IMR-90 (cell line): Measurements from ENCODE around the gene ARHGEF17. TPM values are rescaled to one million over a fixed set of nuclear protein-coding genes. Genes with fewer than 3 reads are reported as not detected.

Experiments used
- ATAC-seq: fragments of 200-7000 bp; cut with Tn5 transposase; 2 replicates; pipeline ENCODE4 v1.9.1; 2020; ENCODE audit warnings: low read depth, mild to moderate bottlenecking, moderate library complexity
- BruUV-seq: library from RNA; stranded (reverse); fragments of 400-500 nt; replicated peaks from 2 replicates; lab custom pipeline; 2021; lab: Mats Ljungman, UMichigan
- CTCF ChIA-PET: fragments of 300-600 bp; formaldehyde crosslinking; extraction: SDS; loops from one replicate; lab custom pipeline; 2021; ENCODE audit warnings: antibody characterized with exemption; lab: Yijun Ruan, JAX
- POLR2A ChIA-PET: fragments of 300-600 bp; sonication (Branson Sonifier 250); formaldehyde crosslinking; loops from one replicate; lab custom pipeline; 2022; ENCODE audit warnings: antibody characterized with exemption; ENCODE audit not compliant: unreplicated experiment; lab: Charles Lee
- DNase-seq: peaks from one replicate; pipeline ENCODE4 v3.0.0; 2013
- H2AFZ ChIP-seq: replicated peaks from 2 replicates; pipeline ENCODE3; 2013; ENCODE audit warnings: low read length, mild to moderate bottlenecking; ENCODE audit not compliant: poor library complexity
- H2AK5ac ChIP-seq: 2 replicates; pipeline ENCODE4 v1.6.1; 2013; ENCODE audit warnings: low read depth, low read length, inconsistent platforms
- H2AK9ac ChIP-seq: replicated peaks from 2 replicates; pipeline ENCODE3; 2013; ENCODE audit warnings: mild to moderate bottlenecking, low read depth, low read length, moderate library complexity; ENCODE audit not compliant: poor library complexity
- H2BK120ac ChIP-seq: 2 replicates; pipeline ENCODE4 v1.6.1; 2013; ENCODE audit warnings: low read depth, low read length, inconsistent platforms
- H2BK15ac ChIP-seq: 3 replicates; pipeline ENCODE4 v1.6.1; 2013; ENCODE audit warnings: low read depth, low read length, inconsistent platforms
- H2BK20ac ChIP-seq: 2 replicates; pipeline ENCODE4 v1.6.1; 2013; ENCODE audit warnings: low read depth, mild to moderate bottlenecking, inconsistent platforms, low read length, moderate library complexity
- H2BK5ac ChIP-seq: 2 replicates; pipeline ENCODE4 v1.6.1; 2013; ENCODE audit warnings: mild to moderate bottlenecking, low read depth, low read length, inconsistent platforms; ENCODE audit not compliant: poor library complexity, severe bottlenecking
- H3K14ac ChIP-seq: replicated peaks from 2 replicates; pipeline ENCODE4 v1.6.1; 2013; ENCODE audit warnings: low read depth, low read length, inconsistent platforms
- H3K18ac ChIP-seq: 2 replicates; pipeline ENCODE4 v1.6.1; 2013; ENCODE audit warnings: low read depth, low read length, control low read depth
- H3K23ac ChIP-seq: 2 replicates; pipeline ENCODE4 v1.6.1; 2013; ENCODE audit warnings: low read depth, low read length, inconsistent platforms
- H3K27ac ChIP-seq: 2 replicates; pipeline ENCODE4 v1.5.1; 2013; ENCODE audit warnings: mild to moderate bottlenecking, control low read depth, low read length; ENCODE audit not compliant: insufficient read depth
- H3K27me3 ChIP-seq: 2 replicates; pipeline ENCODE4 v1.6.1; 2013; ENCODE audit warnings: low read length; ENCODE audit not compliant: control insufficient read depth, insufficient read depth
- H3K36me3 ChIP-seq: 2 replicates; pipeline ENCODE4 v1.6.1; 2013; ENCODE audit warnings: low read length, mixed read lengths; ENCODE audit not compliant: control insufficient read depth, insufficient read depth
- H3K4ac ChIP-seq: 2 replicates; pipeline ENCODE4 v1.6.1; 2013; ENCODE audit warnings: low read depth, low read length, inconsistent platforms
- H3K4me1 ChIP-seq: 2 replicates; pipeline ENCODE4 v1.6.1; 2013; ENCODE audit warnings: low read length, mixed read lengths; ENCODE audit not compliant: control insufficient read depth, insufficient read depth
- H3K4me2 ChIP-seq: 2 replicates; pipeline ENCODE4 v1.6.1; 2013; ENCODE audit warnings: low read depth, mild to moderate bottlenecking, control low read depth, low read length, moderate library complexity
- H3K4me3 ChIP-seq: 2 replicates; pipeline ENCODE4 v1.5.1; 2013; ENCODE audit warnings: low read depth, mild to moderate bottlenecking, control low read depth, low read length, moderate library complexity; ENCODE audit not compliant: insufficient read depth
- H3K56ac ChIP-seq: 2 replicates; pipeline ENCODE4 v1.6.1; 2013; ENCODE audit warnings: low read length, inconsistent platforms; ENCODE audit not compliant: insufficient read depth; ENCODE audit errors: extremely low read depth
- H3K79me1 ChIP-seq, 2 experiments: 2 replicates each; pipeline ENCODE4 v1.6.1; 2013; ENCODE audit warnings: low read length in 2 of 2, inconsistent platforms in 1 of 2, low read depth in 1 of 2
- H3K9ac ChIP-seq: 2 replicates; pipeline ENCODE4 v1.6.1; 2013; ENCODE audit warnings: low read depth, low read length, control low read depth
- H3K9me1 ChIP-seq: 2 replicates; pipeline ENCODE4 v1.6.1; 2013; ENCODE audit warnings: low read length, inconsistent platforms; ENCODE audit not compliant: insufficient read depth
- H3K9me3 ChIP-seq: 2 replicates; pipeline ENCODE4 v1.6.1; 2013; ENCODE audit warnings: low read length; ENCODE audit not compliant: control insufficient read depth, insufficient read depth
- H4K20me1 ChIP-seq: 2 replicates; pipeline ENCODE4 v1.6.1; 2013; ENCODE audit warnings: low read length, inconsistent platforms; ENCODE audit not compliant: insufficient read depth
- H4K5ac ChIP-seq: 2 replicates; pipeline ENCODE4 v1.6.1; 2013; ENCODE audit warnings: mild to moderate bottlenecking, low read depth, low read length, control low read depth
- H4K8ac ChIP-seq, 2 experiments: 2 replicates each; pipeline ENCODE4 v1.6.1; 2013; ENCODE audit warnings: low read depth in 2 of 2, low read length in 2 of 2, control low read depth in 1 of 2, inconsistent platforms in 1 of 2
- H4K91ac ChIP-seq: 2 replicates; pipeline ENCODE4 v1.6.1; 2013; ENCODE audit warnings: low read depth, low read length, inconsistent platforms; ENCODE audit not compliant: insufficient read depth
- NFE2L2 ChIP-seq: fragments of 150-350 bp; IDR thresholded peaks from 2 replicates; pipeline ENCODE4 v1.6.1; 2016; ENCODE audit warnings: low read depth, mild to moderate bottlenecking, low read length
- RAD21 ChIP-seq: IDR thresholded peaks from 2 replicates; pipeline ENCODE4 v1.6.1; 2012; ENCODE audit warnings: low read length, improper control_type of control experiment
- dilution Hi-C: fragments of 300-500 bp; cut with HindIII; formaldehyde crosslinking; loops from one replicate; pipeline ENCODE4 v1.14.3; 2018; ENCODE audit warnings: low sequenced_read_pairs; ENCODE audit not compliant: unreplicated experiment
- in situ Hi-C: fragments of 300-500 bp; cut with MboI; formaldehyde crosslinking; loops from 3 replicates; pipeline ENCODE4 v1.14.3; 2019; ENCODE audit warnings: low sequenced_read_pairs, inconsistent platforms, mixed read lengths
- intact Hi-C: fragments of 100-400 bp; cut with micrococcal nuclease; formaldehyde crosslinking; loops from 2 replicates; pipeline ENCODE4 v1.10.0; 2022
- polyA plus RNA-seq, 3 experiments: library from polyadenylated mRNA; depleted of rRNA; stranded (reverse); fragments of >200 nt; gene quantifications; 2 replicates each; pipeline ENCODE4 v1.2.3, GENCODE V29; 2012; ENCODE audit warnings: low replicate concordance in 1 of 3
- total RNA-seq: library from RNA; depleted of rRNA; stranded (reverse); fragments of >200 nt; gene quantifications from 2 replicates; pipeline ENCODE4 v1.2.3, GENCODE V29; 2012
- TF ChIP-seq, protein P1 (sequence below): fragments of 150-350 bp; IDR thresholded peaks from 2 replicates; pipeline ENCODE4 v1.6.1; 2017; ENCODE audit warnings: mild to moderate bottlenecking, antibody characterized with exemption, low read length, low read depth

The ARHGEF17 gene
- total and polyA plus RNA-seq, 2 of the 4 experiments (the other 2 are of a cell fraction), result 21.7 to 97.7 TPM

DNA sequence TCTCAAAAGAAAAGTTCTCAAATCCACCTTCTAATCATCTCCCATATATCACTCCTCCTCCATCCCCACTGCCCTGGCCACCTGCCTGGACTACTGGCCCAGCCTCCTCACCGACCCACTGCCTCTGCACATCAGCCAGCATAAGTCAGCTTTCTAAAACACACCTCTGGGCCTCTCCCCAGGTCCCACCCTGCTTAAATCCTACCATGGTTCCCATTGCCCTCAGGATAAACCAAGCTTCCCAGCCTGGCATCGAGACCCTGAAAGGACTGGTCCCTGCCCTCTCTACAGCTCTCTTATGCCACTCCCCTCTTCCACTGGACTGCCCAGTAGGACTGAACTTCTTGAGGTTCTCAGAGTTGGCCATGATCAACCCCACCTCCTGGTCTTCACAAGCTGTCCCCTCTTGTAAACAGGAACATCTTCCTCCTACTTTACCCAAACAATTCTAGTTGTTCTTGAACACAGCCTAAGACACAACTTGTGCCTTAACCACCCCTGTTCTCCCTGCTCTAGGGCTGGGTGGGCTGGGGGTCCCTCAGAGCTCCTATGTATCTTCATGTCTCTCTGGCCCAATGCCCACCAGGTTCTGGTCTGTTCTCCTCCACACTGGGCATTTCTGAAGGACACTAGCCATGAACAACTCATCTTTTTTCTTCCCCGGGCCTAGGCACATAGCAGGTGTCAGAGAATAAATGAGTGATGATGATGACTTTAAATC, 48.5 kb upstream of the ARHGEF17 start (continued):
- TF ChIP-seq, protein P1, sequence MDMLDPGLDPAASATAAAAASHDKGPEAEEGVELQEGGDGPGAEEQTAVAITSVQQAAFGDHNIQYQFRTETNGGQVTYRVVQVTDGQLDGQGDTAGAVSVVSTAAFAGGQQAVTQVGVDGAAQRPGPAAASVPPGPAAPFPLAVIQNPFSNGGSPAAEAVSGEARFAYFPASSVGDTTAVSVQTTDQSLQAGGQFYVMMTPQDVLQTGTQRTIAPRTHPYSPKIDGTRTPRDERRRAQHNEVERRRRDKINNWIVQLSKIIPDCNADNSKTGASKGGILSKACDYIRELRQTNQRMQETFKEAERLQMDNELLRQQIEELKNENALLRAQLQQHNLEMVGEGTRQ, result no peak

DNA sequence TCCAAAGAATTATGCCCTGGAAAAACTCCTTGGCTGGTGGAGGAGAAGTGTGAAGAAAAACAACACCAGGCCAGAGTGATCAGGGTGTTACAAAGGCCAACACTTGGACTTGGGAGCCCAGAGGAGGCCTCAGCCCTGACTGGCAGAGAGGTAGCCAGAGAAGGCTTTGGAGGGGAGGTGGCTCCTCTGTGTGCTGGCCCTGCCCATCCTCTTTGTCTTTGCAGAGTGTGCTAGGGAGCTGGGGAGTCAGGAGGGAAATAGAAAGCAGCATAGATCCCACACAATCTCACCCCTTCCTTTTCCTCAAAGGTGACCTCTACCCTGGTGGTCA, 48.0 kb upstream of the ARHGEF17 start:
- no peak overlapping the region for H3K4me2 ChIP-seq
- intact Hi-C loops, result no loop called here

More for the DNA sequence above, 48.0 kb upstream of the ARHGEF17 start:
- H3K56ac ChIP-seq, result no peak overlapping the region
- DNase-seq (no peak), ATAC-seq (no peak)
- no peak overlapping the region for H2BK120ac ChIP-seq
- H2BK5ac ChIP-seq, result no peak overlapping the region
- in situ Hi-C loops (no loop called here), dilution Hi-C loops (no loop called here)
- H2BK15ac ChIP-seq, result no peak overlapping the region
- no peak overlapping the region for H2BK20ac ChIP-seq
- no peak overlapping the region for H2AK5ac ChIP-seq
- no peak overlapping the region for H3K9ac ChIP-seq
- H3K4ac ChIP-seq, result no peak overlapping the region
- peaks cover 7% of the 10 kb centered on the region for H3K27me3 ChIP-seq
- BruUV-seq, result no TSS peak
- H3K79me1 ChIP-seq, result no peaks in the 10 kb centered on the region
- H3K18ac ChIP-seq, result no peak overlapping the region
- H4K20me1 ChIP-seq, result no peaks in the 10 kb centered on the region
- POLR2A ChIA-PET, result no interaction called here
- H3K23ac ChIP-seq, result no peak overlapping the region
- no peaks in the 10 kb centered on the region for H3K36me3 ChIP-seq
- H3K14ac ChIP-seq, result no peak overlapping the region
- peaks cover 14% of the 10 kb centered on the region for H3K9me1 ChIP-seq
- H4K91ac ChIP-seq, result no peak overlapping the region
- no peak overlapping the region for H4K8ac ChIP-seq
- H3K9me3 ChIP-seq, result no peaks in the 10 kb centered on the region
- peaks cover 16% of the 10 kb centered on the region for H3K4me1 ChIP-seq
- no peak for TF ChIP-seq RAD21
- TF ChIP-seq NFE2L2, result no peak
- no peak overlapping the region for H3K4me3 ChIP-seq
- CTCF ChIA-PET, result no interaction called here
- H4K5ac ChIP-seq, result no peak overlapping the region
- no peak overlapping the region for H2AFZ ChIP-seq
- H2AK9ac ChIP-seq, result no peak overlapping the region
- no peak overlapping the region for H3K27ac ChIP-seq
